ENCODE data around the gene RNF31. TPM values are rescaled to one million over a fixed set of nuclear protein-coding genes. Genes with fewer than 3 reads are reported as not detected.
A peak's percentile ranks its signal among the peaks of the same experiment; 100 is the strongest.

Gene RNF31
- total and polyA plus RNA-seq, 2 of the 13 experiments (the other 11 are each of a cell fraction or from before 2014, with no cell fraction given), result 48.2 to 86.8 TPM

DNA sequence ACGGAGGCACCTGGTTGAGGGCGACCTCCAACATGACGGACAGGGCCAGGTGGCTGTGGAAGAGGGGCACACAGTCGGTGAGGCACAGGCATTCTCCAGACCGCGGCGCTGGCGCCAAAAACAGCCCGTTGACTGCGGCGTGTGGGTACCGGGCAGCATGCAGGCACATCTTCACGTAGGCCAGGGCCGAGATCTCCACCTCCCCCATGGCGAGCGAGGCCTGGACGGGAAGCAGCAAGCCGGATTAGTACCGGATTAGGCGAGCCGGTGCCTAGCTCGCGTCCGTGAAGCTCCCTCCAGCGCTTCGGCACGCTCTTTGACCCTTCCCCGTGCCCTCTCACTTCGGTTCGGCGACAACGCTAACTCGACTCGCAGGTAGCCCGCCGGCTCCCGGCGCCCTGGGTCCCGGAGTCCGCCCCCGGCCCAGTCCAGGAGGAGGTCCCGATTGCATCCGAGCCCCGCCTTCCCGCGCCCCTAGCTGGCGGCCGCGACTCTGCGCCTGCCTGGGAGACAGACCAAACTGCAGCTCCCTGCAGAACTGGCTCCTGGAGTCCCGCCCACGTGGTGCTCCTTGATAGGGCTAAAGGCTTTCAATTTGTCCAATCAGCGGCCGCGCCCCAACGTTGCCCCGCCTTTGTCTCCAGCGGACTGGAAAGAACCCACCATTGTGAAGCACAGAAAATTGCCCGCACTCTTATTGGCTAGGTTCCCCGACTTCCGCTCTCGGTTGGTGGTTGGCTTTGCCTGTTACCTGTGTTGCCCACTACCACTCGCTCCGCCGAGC lies 6.0 kb upstream of the RNF31 start, which contains the start of gene EMC9 (continued):
- TF ChIP-seq, protein P1, sequence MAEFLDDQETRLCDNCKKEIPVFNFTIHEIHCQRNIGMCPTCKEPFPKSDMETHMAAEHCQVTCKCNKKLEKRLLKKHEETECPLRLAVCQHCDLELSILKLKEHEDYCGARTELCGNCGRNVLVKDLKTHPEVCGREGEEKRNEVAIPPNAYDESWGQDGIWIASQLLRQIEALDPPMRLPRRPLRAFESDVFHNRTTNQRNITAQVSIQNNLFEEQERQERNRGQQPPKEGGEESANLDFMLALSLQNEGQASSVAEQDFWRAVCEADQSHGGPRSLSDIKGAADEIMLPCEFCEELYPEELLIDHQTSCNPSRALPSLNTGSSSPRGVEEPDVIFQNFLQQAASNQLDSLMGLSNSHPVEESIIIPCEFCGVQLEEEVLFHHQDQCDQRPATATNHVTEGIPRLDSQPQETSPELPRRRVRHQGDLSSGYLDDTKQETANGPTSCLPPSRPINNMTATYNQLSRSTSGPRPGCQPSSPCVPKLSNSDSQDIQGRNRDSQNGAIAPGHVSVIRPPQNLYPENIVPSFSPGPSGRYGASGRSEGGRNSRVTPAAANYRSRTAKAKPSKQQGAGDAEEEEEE (CRISPR knock-in tag; IDR thresholded peaks at IDR 0.05; ENCODE audit: borderline replicate concordance), result peak; percentile 91
- TF ChIP-seq RNF2 (conservative IDR thresholded peaks at IDR 0.05; ENCODE audit: low read depth) (peak; percentile 66; the same call in 1 of the 2 replicates), ZNF451 (CRISPR knock-in tag; IDR thresholded peaks at IDR 0.05) (peak; percentile 74), KLF11 (CRISPR knock-in tag; IDR thresholded peaks at IDR 0.05) (peak; percentile 86; the same call in 1 of the 2 replicates), TGIF2 (CRISPR knock-in tag; IDR thresholded peaks at IDR 0.05) (peak; percentile 86; the same call in 1 of the 2 replicates), ZNF775 (CRISPR knock-in tag; IDR thresholded peaks at IDR 0.05; ENCODE audit: borderline replicate concordance) (peak; percentile 83), CAMTA2 (CRISPR knock-in tag; IDR thresholded peaks at IDR 0.05; ENCODE audit: borderline replicate concordance) (peak; percentile 98), PLRG1 (conservative IDR thresholded peaks at IDR 0.05) (no peak), ZNF720 (CRISPR knock-in tag; IDR thresholded peaks at IDR 0.05) (peak; percentile 14; the same call in 1 of the 2 replicates), NCOA2 (CRISPR knock-in tag; IDR thresholded peaks at IDR 0.05) (peak; percentile 54), ZFY (CRISPR knock-in tag; IDR thresholded peaks at IDR 0.05) (peak; percentile 98), SPEN (CRISPR knock-in tag; IDR thresholded peaks at IDR 0.05; ENCODE audit: low read depth) (peak; percentile 92), ZFP62 (CRISPR knock-in tag; IDR thresholded peaks at IDR 0.05) (peak; percentile 98), HCFC1 (IDR thresholded peaks at IDR 0.05; ENCODE audit: low read depth, low read length) (peak; percentile 5; the same call in 1 of the 2 replicates), BRCA1 (CRISPR knock-in tag; IDR thresholded peaks at IDR 0.05) (no peak; the same call in none of the 2 replicates), ZNF367 (CRISPR knock-in tag; IDR thresholded peaks at IDR 0.05; ENCODE audit: borderline replicate concordance) (no peak; the same call in 1 of the 2 replicates), ZNF260 (CRISPR knock-in tag; IDR thresholded peaks at IDR 0.05; ENCODE audit: borderline replicate concordance, low read depth) (peak; percentile 98; the same call in 1 of the 2 replicates), ZNF484 (CRISPR knock-in tag; IDR thresholded peaks at IDR 0.05; ENCODE audit: borderline replicate concordance, low read depth) (no peak; the same call in 1 of the 2 replicates), KLF15 (CRISPR knock-in tag; IDR thresholded peaks at IDR 0.05; ENCODE audit: borderline replicate concordance) (peak; percentile 97), SIX1 (CRISPR knock-in tag; IDR thresholded peaks at IDR 0.05; ENCODE audit: borderline replicate concordance) (no peak; the same call in 1 of the 2 replicates)
- TF ChIP-seq, protein P2, sequence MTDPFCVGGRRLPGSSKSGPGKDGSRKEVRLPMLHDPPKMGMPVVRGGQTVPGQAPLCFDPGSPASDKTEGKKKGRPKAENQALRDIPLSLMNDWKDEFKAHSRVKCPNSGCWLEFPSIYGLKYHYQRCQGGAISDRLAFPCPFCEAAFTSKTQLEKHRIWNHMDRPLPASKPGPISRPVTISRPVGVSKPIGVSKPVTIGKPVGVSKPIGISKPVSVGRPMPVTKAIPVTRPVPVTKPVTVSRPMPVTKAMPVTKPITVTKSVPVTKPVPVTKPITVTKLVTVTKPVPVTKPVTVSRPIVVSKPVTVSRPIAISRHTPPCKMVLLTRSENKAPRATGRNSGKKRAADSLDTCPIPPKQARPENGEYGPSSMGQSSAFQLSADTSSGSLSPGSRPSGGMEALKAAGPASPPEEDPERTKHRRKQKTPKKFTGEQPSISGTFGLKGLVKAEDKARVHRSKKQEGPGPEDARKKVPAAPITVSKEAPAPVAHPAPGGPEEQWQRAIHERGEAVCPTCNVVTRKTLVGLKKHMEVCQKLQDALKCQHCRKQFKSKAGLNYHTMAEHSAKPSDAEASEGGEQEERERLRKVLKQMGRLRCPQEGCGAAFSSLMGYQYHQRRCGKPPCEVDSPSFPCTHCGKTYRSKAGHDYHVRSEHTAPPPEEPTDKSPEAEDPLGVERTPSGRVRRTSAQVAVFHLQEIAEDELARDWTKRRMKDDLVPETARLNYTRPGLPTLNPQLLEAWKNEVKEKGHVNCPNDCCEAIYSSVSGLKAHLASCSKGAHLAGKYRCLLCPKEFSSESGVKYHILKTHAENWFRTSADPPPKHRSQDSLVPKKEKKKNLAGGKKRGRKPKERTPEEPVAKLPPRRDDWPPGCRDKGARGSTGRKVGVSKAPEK (CRISPR knock-in tag; IDR thresholded peaks at IDR 0.05; ENCODE audit: borderline replicate concordance), result peak; percentile 99
- TF ChIP-seq, protein P3, sequence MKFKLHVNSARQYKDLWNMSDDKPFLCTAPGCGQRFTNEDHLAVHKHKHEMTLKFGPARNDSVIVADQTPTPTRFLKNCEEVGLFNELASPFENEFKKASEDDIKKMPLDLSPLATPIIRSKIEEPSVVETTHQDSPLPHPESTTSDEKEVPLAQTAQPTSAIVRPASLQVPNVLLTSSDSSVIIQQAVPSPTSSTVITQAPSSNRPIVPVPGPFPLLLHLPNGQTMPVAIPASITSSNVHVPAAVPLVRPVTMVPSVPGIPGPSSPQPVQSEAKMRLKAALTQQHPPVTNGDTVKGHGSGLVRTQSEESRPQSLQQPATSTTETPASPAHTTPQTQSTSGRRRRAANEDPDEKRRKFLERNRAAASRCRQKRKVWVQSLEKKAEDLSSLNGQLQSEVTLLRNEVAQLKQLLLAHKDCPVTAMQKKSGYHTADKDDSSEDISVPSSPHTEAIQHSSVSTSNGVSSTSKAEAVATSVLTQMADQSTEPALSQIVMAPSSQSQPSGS (CRISPR knock-in tag; IDR thresholded peaks at IDR 0.05), result peak; percentile 84
- TF ChIP-seq, protein P4, sequence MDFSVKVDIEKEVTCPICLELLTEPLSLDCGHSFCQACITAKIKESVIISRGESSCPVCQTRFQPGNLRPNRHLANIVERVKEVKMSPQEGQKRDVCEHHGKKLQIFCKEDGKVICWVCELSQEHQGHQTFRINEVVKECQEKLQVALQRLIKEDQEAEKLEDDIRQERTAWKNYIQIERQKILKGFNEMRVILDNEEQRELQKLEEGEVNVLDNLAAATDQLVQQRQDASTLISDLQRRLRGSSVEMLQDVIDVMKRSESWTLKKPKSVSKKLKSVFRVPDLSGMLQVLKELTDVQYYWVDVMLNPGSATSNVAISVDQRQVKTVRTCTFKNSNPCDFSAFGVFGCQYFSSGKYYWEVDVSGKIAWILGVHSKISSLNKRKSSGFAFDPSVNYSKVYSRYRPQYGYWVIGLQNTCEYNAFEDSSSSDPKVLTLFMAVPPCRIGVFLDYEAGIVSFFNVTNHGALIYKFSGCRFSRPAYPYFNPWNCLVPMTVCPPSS (IDR thresholded peaks at IDR 0.05), result no peak

Data from HepG2 (cell line).